NCI-H82 (cell line): ENCODE results near the gene UVRAG.

Experiments used
- DNase-seq: peaks from one replicate; lab custom pipeline; 2025; lab: John Stamatoyannopoulos, UW

The UVRAG gene

GRCh38 chr11:76172583-76172982 is 357.6 kb downstream of the UVRAG start:
- peak; percentile 79 for DNase-seq

GRCh38 chr11:76173663-76174062 is 358.7 kb downstream of the UVRAG start:
- no peak for DNase-seq

DNA sequence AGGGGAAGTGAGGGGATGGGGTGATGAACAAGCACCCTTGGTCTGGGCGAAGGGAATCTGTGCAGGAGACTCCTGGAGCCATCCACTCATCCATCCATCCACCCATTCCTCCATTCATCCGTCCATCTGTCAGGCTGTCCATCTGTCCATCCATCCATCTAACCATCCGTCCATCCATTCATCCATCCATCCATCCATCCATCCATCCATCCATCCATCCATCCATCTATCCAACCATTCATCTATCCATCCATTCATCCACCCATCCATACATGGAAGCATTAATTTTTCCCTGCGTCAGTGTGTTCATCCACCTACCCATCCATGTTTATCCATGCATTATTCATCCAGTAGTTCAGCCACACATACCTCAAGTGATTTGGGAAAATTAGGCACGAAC is 359.3 kb downstream of the UVRAG start:
- DNase-seq = no peak

DNA sequence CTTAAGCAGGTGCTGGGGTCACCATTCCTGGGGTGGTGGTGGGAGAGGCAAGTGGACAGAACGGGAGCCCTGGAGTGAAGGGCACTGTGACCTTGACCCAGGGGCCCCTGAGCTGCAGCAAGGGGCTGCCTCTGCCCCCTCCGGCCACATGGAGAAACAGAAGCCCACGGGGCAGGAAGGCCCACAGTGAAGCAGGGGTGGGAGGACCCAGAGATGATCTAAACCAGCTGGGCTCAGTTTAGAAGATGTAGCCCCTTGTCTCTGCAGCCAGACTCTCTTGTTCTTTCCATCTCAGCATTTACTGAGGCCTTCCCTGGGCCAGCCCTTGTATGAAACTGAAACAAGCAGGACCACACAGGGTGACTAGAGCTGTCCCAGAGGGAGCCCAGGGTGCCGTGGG is 360.8 kb downstream of the UVRAG start:
- DNase-seq = no peak

DNA sequence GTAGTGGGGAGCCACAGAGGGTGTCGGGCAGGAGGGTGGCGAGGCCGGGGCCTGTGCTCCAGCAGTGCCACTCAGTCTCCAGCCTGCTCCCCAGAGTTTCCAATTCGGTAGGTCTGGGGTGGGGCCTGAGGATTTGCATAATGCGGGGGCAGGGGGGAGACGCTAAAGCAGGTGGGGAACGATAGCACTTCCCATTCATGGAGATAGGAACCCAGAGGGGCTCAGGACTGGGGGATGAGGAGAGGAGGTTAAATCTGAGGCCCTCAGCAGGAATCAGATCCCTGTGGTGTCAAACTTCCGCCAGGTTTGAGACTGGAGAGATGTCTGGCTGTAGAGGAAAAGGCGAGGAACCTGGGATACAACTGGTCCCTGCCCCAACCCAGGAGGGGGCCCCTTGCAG is 361.5 kb downstream of the UVRAG start:
- no peak for DNase-seq

- DNase-seq = no peak
Measured at GRCh38 chr11:76177250-76177686, 362.3 kb downstream of the UVRAG start.

DNA sequence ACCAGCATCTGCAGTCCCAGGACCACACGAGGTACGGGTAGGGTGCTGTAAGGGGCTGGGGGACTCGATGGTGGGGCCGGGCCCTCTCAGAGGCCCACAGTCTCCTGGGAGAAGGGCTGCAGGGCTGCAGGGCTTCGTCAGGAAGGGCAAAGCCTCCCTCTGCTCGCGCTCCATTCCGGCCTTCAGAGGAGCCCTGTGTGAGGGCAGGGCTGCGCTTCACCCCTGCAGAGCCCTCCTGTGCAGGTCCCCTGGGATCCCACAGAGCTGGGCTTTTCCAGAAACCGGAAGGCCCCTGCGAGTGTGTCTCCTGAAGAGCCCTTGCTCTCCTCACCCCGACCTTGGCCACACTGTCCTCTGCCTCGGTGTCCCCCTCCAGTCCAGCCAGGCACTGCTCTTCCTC is 364.1 kb downstream of the UVRAG start:
- DNase-seq = no peak

DNA sequence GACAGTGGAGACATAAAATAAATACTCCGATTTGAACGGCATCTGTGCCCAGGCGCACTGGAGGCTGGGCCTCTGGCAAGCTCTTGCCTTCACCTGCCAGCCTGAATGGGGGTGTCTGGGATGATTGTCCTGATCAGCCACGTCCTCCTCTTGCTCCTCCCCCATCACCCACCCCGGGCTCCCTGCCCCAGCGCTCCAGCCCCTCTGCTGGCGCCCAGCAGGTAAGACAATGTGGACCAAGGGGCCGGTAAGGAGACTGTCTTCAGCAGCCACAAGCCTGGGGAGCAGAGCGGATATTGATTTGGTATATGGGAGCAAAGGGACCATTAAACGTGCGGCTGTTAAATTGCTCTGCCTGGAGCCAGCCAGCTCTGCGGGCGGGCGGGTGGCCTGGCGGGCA is 366.4 kb downstream of the UVRAG start:
- no peak for DNase-seq

- DNase-seq = no peak
Measured at GRCh38 chr11:76184551-76184993, 369.6 kb downstream of the UVRAG start.

DNA sequence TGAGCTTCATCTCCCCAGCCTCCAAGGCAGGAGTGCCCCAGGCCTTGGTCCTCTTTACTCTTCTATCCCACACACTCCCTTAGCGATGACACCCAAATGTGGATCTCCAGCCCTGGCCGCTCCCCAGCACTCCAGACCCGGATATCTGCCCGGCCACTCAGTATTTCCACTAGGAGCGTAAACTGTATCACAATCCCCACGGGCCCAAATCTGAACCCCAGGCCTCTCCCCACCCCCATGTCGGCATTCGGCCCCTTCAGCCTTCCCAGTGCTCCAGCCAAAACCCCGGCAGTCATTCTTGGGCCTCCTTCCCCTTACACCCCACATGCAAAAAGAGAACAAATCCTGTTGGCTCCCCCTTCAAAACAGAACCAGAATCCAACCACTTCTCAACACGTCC is 370.5 kb downstream of the UVRAG start:
- no peak for DNase-seq

DNA sequence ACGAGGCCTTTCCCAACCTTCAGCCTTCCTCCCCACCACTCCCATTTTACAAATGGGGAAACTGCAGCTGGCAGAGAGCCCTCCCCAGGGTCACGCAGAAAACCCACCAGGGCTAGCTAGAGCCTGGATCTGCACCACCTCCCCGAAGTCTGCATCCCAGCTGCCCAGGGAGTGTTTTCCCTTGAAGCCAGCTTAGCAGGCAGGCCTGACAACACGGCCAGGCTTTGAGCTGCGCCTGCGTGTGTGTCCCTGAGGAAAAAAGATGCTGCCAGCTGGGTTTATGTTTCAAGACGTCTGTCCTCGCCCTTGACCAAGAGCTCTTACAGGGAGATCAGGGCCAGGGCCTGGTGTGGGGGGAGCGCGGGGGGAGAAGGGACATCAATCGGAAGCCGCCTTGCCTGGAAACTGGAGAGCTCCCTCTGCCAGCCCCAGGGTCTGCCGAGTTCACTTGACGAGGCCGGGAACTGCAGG is 371.0 kb downstream of the UVRAG start:
- DNase-seq = peak; percentile 46

DNA sequence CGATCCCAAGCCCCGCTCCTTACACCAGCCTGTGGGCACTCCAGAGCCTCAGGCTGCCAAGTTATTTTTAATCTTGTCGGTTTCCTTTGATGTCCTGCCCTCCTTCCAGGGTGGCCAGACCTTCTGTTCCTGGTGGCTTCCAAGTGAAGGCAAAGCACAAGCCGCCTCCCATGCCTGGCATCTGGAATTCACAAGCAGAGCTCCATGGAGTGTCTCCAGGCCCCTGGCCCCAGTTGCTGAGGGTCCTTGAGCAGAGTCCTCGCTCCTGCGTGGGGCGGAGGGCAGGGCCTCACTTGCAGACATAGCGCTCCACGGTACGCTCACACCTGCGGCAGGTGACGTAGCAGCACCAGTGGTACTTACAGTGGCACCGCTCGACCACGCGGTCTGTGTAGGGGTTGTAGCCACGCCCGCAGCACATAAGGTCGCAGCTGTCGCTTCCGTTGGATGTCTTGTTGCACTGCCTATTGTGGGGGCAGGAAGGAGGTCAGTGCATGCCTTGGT is 371.8 kb downstream of the UVRAG start:
- DNase-seq = no peak

DNA sequence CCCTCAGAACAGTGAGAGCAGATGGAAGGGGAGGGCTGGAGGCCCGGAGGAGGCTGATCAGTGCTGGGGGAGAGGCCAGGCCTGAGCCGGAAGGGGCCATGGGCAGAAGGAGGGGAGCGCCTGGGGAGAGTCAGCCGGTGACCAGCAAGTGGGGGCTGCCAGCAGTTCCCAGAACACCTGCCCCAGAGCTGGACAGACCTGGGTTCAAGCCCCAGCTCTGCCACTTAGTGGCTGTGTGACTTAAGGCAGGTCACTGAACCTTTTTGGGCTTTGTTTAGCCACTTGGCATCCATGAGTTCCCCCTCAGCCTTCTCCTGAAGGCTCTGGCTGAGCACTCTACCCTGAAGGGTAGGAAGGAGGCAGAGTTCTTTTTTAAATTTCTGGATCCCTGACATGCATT is 373.9 kb downstream of the UVRAG start:
- DNase-seq = no peak

DNA sequence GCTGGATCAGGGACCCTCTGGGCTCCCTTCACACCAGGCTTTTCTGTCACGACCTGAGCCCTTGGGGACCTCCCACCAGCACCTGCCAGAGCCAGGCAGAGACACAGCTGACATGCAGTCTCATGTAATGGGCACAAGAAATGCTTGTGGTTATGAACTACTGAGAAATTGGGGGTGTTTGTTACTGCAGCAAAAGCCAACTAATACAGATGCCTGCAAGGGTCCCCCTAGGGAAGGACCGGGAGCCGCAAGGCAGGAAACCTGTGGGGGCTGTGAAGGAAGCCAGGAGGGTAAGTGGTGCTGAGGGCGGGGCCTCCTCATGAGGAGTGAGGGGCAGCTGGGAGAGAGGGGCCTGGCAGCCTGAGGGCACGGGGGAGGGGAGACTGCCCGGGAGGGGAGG is 374.7 kb downstream of the UVRAG start:
- no peak for DNase-seq

- DNase-seq = no peak
Measured at GRCh38 chr11:76190376-76190775, 375.4 kb downstream of the UVRAG start.
